Measurements from ENCODE around the gene QDPR. TPM values are rescaled to one million over a fixed set of nuclear protein-coding genes. Genes with fewer than 3 reads are reported as not detected.

The QDPR gene
- polyA plus RNA-seq, 2 donors, result 5.5 to 16.0 TPM

DNA sequence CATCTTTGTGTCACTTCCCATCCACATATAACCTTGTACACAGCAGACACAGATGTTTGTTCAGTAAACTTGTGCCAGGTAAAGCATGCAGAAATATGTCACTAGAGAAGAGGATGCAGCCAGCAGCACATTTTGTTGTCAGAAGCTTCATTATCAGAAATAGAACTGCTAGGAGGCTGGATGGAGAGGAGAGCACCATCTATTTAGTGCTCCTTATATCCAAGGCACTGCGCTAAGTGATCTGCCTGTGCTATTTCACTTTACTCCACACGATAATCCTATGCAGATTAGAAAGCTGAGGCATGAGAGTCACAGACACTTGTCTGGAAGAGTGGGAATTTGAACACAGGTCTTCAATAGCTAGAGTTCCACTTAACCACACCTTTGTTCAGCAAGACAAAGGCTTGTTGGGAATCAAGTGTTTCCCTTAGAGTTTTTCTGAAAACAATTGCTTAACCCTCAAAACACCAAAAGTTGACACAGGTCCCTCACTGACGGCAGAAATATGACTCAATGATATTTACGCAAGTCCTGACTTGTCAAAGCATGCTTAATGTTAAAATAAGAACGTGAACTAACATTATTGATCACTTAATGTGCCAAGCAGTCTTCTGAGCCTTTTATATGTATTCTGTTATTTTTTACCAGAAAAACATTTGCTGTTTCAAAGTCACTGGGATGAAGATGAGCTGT lies 1.2 kb upstream of the QDPR start:
- H3K27ac ChIP-seq (ENCODE audit: low read depth in 2 of 2, low read length in 1 of 2), result no peak overlapping the region
- H3K36me3 ChIP-seq (ENCODE audit: control insufficient read depth in 2 of 2, insufficient read depth in 2 of 2, low read length in 1 of 2), result peaks cover 0 to 2% of the 10 kb centered on the region in 2 donors
- H3K27me3 ChIP-seq (ENCODE audit: control insufficient read depth in 1 of 2, insufficient read depth in 2 of 2, low read length in 2 of 2), result no peaks in the 10 kb centered on the region
- H3K9me3 ChIP-seq (ENCODE audit: control insufficient read depth in 2 of 2, insufficient read depth in 1 of 2, low read depth in 1 of 2, low read length in 1 of 2), result no peaks in the 10 kb centered on the region
- 75 to 76% methylated on average over 5 of the region's 5 CpGs for WGBS, 2 donors
- H3K4me1 ChIP-seq (ENCODE audit: control insufficient read depth in 2 of 2, insufficient read depth in 2 of 2, low read length in 1 of 2), result peaks cover 0 to 5% of the 10 kb centered on the region in 2 donors
- no peak overlapping the region for H3K4me3 ChIP-seq (ENCODE audit: low read depth in 1 of 2, low read length in 2 of 2)

- H3K9me3 ChIP-seq (ENCODE audit: control insufficient read depth in 2 of 2, insufficient read depth in 1 of 2, low read depth in 1 of 2, low read length in 1 of 2), result no peaks in the 10 kb centered on the region
- H3K27me3 ChIP-seq (ENCODE audit: control insufficient read depth in 1 of 2, insufficient read depth in 2 of 2, low read length in 2 of 2), result no peaks in the 10 kb centered on the region
- peak overlapping the region; percentile 57 to 79 for H3K27ac ChIP-seq (ENCODE audit: low read depth in 2 of 2, low read length in 1 of 2)
- peaks cover 0 to 2% of the 10 kb centered on the region in 2 donors for H3K36me3 ChIP-seq (ENCODE audit: control insufficient read depth in 2 of 2, insufficient read depth in 2 of 2, low read length in 1 of 2)
- 1 to 2% methylated on average over 32 of the region's 32 CpGs for WGBS, 2 donors
- H3K4me1 ChIP-seq (ENCODE audit: control insufficient read depth in 2 of 2, insufficient read depth in 2 of 2, low read length in 1 of 2), result peaks cover 0 to 5% of the 10 kb centered on the region in 2 donors
- H3K4me3 ChIP-seq (ENCODE audit: low read depth in 1 of 2, low read length in 2 of 2), result peak overlapping the region; percentile 67 to 84
These were observed 361 bp downstream of the QDPR start for GRCh38 chr4:17511509-17511949.

GRCh38 chr4:17511051-17511450 lies 839 bp downstream of the QDPR start:
- Histone ChIP-seq H3K27me3 (ENCODE audit: control insufficient read depth in 1 of 2, insufficient read depth in 2 of 2, low read length in 2 of 2) (no peaks in the 10 kb centered on the region), H3K27ac (ENCODE audit: low read depth in 2 of 2, low read length in 1 of 2) (no peak overlapping the region), H3K4me1 (ENCODE audit: control insufficient read depth in 2 of 2, insufficient read depth in 2 of 2, low read length in 1 of 2) (peaks cover 0 to 5% of the 10 kb centered on the region in 2 donors), H3K36me3 (ENCODE audit: control insufficient read depth in 2 of 2, insufficient read depth in 2 of 2, low read length in 1 of 2) (peaks cover 0 to 2% of the 10 kb centered on the region in 2 donors), H3K9me3 (ENCODE audit: control insufficient read depth in 2 of 2, insufficient read depth in 1 of 2, low read depth in 1 of 2, low read length in 1 of 2) (no peaks in the 10 kb centered on the region), H3K4me3 (ENCODE audit: low read depth in 1 of 2, low read length in 2 of 2) (peak overlapping the region; percentile 67 to 84)
- WGBS, 2 donors, result 9 to 14% methylated on average over 9 of the region's 9 CpGs

DNA sequence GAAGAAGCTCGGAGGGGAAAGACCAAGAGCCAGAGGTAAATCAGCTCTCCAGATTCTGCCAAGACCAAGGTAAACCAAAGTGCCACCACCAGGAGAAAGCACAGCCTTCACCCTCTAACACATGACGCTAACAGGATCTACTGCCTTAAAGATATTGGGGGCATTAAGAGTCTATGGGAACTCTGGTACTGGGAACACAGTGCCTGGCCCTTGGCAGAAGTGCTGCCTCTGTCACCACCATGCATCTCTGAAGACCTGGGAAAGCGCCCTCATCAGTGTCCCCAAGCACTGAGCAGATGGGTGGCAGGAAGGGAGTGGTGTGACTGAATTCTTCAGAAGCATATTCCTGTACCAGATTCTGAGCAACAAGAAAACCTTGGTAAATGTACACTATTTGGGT lies 1.3 kb downstream of the QDPR start:
- Histone ChIP-seq H3K27ac (ENCODE audit: low read depth in 2 of 2, low read length in 1 of 2) (peak overlapping the region in 1 of 2 donors; percentile 26), H3K9me3 (ENCODE audit: control insufficient read depth in 2 of 2, insufficient read depth in 1 of 2, low read depth in 1 of 2, low read length in 1 of 2) (no peaks in the 10 kb centered on the region), H3K27me3 (ENCODE audit: control insufficient read depth in 1 of 2, insufficient read depth in 2 of 2, low read length in 2 of 2) (no peaks in the 10 kb centered on the region), H3K36me3 (ENCODE audit: control insufficient read depth in 2 of 2, insufficient read depth in 2 of 2, low read length in 1 of 2) (peaks cover 0 to 2% of the 10 kb centered on the region in 2 donors), H3K4me3 (ENCODE audit: low read depth in 1 of 2, low read length in 2 of 2) (no peak overlapping the region), H3K4me1 (ENCODE audit: control insufficient read depth in 2 of 2, insufficient read depth in 2 of 2, low read length in 1 of 2) (peaks cover 0 to 5% of the 10 kb centered on the region in 2 donors)
- 82 to 94% methylated on average over 3 of the region's 3 CpGs for WGBS, 2 donors

GRCh38 chr4:17504081-17504480 lies 7.8 kb downstream of the QDPR start:
- Histone ChIP-seq H3K9me3 (ENCODE audit: control insufficient read depth in 2 of 2, insufficient read depth in 1 of 2, low read depth in 1 of 2, low read length in 1 of 2) (no peaks in the 10 kb centered on the region), H3K4me3 (ENCODE audit: low read depth in 1 of 2, low read length in 2 of 2) (no peak overlapping the region), H3K27me3 (ENCODE audit: control insufficient read depth in 1 of 2, insufficient read depth in 2 of 2, low read length in 2 of 2) (no peaks in the 10 kb centered on the region), H3K27ac (ENCODE audit: low read depth in 2 of 2, low read length in 1 of 2) (no peak overlapping the region), H3K36me3 (ENCODE audit: control insufficient read depth in 2 of 2, insufficient read depth in 2 of 2, low read length in 1 of 2) (peaks cover 2 to 6% of the 10 kb centered on the region in 2 donors), H3K4me1 (ENCODE audit: control insufficient read depth in 2 of 2, insufficient read depth in 2 of 2, low read length in 1 of 2) (peaks cover 0 to 2% of the 10 kb centered on the region in 2 donors)
- 84 to 85% methylated on average over 7 of the region's 7 CpGs for WGBS, 2 donors

GRCh38 chr4:17502756-17503155 lies 9.1 kb downstream of the QDPR start:
- H3K4me1 ChIP-seq (ENCODE audit: control insufficient read depth in 2 of 2, insufficient read depth in 2 of 2, low read length in 1 of 2), result no peaks in the 10 kb centered on the region
- H3K36me3 ChIP-seq (ENCODE audit: control insufficient read depth in 2 of 2, insufficient read depth in 2 of 2, low read length in 1 of 2), result peaks cover 0 to 6% of the 10 kb centered on the region in 2 donors
- no peaks in the 10 kb centered on the region for H3K9me3 ChIP-seq (ENCODE audit: control insufficient read depth in 2 of 2, insufficient read depth in 1 of 2, low read depth in 1 of 2, low read length in 1 of 2)
- no peak overlapping the region for H3K4me3 ChIP-seq (ENCODE audit: low read depth in 1 of 2, low read length in 2 of 2)
- no peaks in the 10 kb centered on the region for H3K27me3 ChIP-seq (ENCODE audit: control insufficient read depth in 1 of 2, insufficient read depth in 2 of 2, low read length in 2 of 2)
- WGBS, 2 donors, result 48 to 74% methylated on average over 3 of the region's 3 CpGs
- no peak overlapping the region for H3K27ac ChIP-seq (ENCODE audit: low read depth in 2 of 2, low read length in 1 of 2)

DNA sequence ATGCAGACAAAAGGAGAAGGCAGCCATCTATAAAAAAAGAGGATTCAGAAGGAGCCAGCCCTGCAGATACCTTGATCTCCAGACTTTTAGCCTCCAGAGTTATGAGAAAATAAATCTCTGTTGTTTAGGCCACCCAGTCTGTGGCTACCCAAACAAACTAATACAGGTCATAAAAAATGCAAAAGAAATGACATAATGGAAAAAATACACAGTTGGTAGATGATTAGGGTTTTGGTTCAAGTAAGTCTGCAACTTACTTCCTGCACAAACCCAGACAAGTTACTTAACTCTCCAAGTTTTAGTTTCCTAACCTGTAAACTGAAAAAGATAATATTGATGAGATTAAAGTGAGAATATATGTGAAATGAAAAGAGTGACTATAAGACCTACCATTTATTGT lies 11.3 kb downstream of the QDPR start:
- no peaks in the 10 kb centered on the region for H3K4me1 ChIP-seq (ENCODE audit: control insufficient read depth in 2 of 2, insufficient read depth in 2 of 2, low read length in 1 of 2)
- no peak overlapping the region for H3K27ac ChIP-seq (ENCODE audit: low read depth in 2 of 2, low read length in 1 of 2)
- no peaks in the 10 kb centered on the region for H3K27me3 ChIP-seq (ENCODE audit: control insufficient read depth in 1 of 2, insufficient read depth in 2 of 2, low read length in 2 of 2)
- H3K9me3 ChIP-seq (ENCODE audit: control insufficient read depth in 2 of 2, insufficient read depth in 1 of 2, low read depth in 1 of 2, low read length in 1 of 2), result no peaks in the 10 kb centered on the region
- no peak overlapping the region for H3K4me3 ChIP-seq (ENCODE audit: low read depth in 1 of 2, low read length in 2 of 2)
- H3K36me3 ChIP-seq (ENCODE audit: control insufficient read depth in 2 of 2, insufficient read depth in 2 of 2, low read length in 1 of 2), result peaks cover 0 to 9% of the 10 kb centered on the region in 2 donors

- no peak overlapping the region for H3K27ac ChIP-seq (ENCODE audit: low read depth in 2 of 2, low read length in 1 of 2)
- 86 to 90% methylated on average over 7 of the region's 7 CpGs for WGBS, 2 donors
- no peaks in the 10 kb centered on the region for H3K4me1 ChIP-seq (ENCODE audit: control insufficient read depth in 2 of 2, insufficient read depth in 2 of 2, low read length in 1 of 2)
- no peaks in the 10 kb centered on the region for H3K9me3 ChIP-seq (ENCODE audit: control insufficient read depth in 2 of 2, insufficient read depth in 1 of 2, low read depth in 1 of 2, low read length in 1 of 2)
- no peaks in the 10 kb centered on the region for H3K27me3 ChIP-seq (ENCODE audit: control insufficient read depth in 1 of 2, insufficient read depth in 2 of 2, low read length in 2 of 2)
- peaks cover 0 to 11% of the 10 kb centered on the region in 2 donors for H3K36me3 ChIP-seq (ENCODE audit: control insufficient read depth in 2 of 2, insufficient read depth in 2 of 2, low read length in 1 of 2)
- no peak overlapping the region for H3K4me3 ChIP-seq (ENCODE audit: low read depth in 1 of 2, low read length in 2 of 2)
These were observed 13.9 kb downstream of the QDPR start for GRCh38 chr4:17497890-17498523.

- 86 to 91% methylated on average over 10 of the region's 10 CpGs for WGBS, 2 donors
- H3K4me1 ChIP-seq (ENCODE audit: control insufficient read depth in 2 of 2, insufficient read depth in 2 of 2, low read length in 1 of 2), result no peaks in the 10 kb centered on the region
These were observed 17.4 kb downstream of the QDPR start for GRCh38 chr4:17494258-17495190.

More at GRCh38 chr4:17494258-17495190, 17.4 kb downstream of the QDPR start:
- Histone ChIP-seq H3K9me3 (ENCODE audit: control insufficient read depth in 2 of 2, insufficient read depth in 1 of 2, low read depth in 1 of 2, low read length in 1 of 2) (no peaks in the 10 kb centered on the region), H3K27ac (ENCODE audit: low read depth in 2 of 2, low read length in 1 of 2) (no peak overlapping the region), H3K36me3 (ENCODE audit: control insufficient read depth in 2 of 2, insufficient read depth in 2 of 2, low read length in 1 of 2) (peaks cover 9 to 19% of the 10 kb centered on the region in 2 donors), H3K4me3 (ENCODE audit: low read depth in 1 of 2, low read length in 2 of 2) (no peak overlapping the region), H3K27me3 (ENCODE audit: control insufficient read depth in 1 of 2, insufficient read depth in 2 of 2, low read length in 2 of 2) (no peaks in the 10 kb centered on the region)

All from esophagus (tissue), 2 donors.